Vagina (tissue), 2 donors: ENCODE data around the gene MYOZ3. TPM values are rescaled to one million over a fixed set of nuclear protein-coding genes. Genes with fewer than 3 reads are reported as not detected.
A peak's percentile ranks its signal among the peaks of the same experiment; 100 is the strongest.

Experiments
- DNase-seq, 2 donors: peaks; one replicate each; pipeline ENCODE4 v3.0.0-alpha.2; 2017; ENCODE audit errors: extremely low spot score in 2 of 2
- H3K27ac ChIP-seq: fragments of 200-600 bp; sonication (generic); one replicate; pipeline ENCODE4 v1.5.1; 2019
- H3K27me3 ChIP-seq: fragments of 200-600 bp; sonication (generic); one replicate; pipeline ENCODE4 v1.5.1; 2019
- H3K36me3 ChIP-seq, 2 donors: fragments of 200-600 bp; sonication (generic); one replicate each; pipeline ENCODE4 v1.5.1; 2017 to 2019
- H3K4me1 ChIP-seq: fragments of 200-600 bp; sonication (generic); one replicate; pipeline ENCODE4 v1.5.1; 2019
- H3K4me3 ChIP-seq, 2 donors: fragments of 200-600 bp; sonication (generic); 1 replicate in 1 of 2; 2 replicates in 1 of 2; pipeline ENCODE4 v1.5.1; 2016 to 2019
- H3K9me3 ChIP-seq: fragments of 200-600 bp; sonication (generic); one replicate; pipeline ENCODE4 v1.5.1; 2019
- CTCF ChIP-seq, 3 experiments: fragments of 450-650 bp in 2 of 3; fragments of 200-600 bp in 1 of 3; sonication (generic) in 1 of 3; IDR thresholded peaks; one replicate each; pipeline ENCODE4 v1.5.1; 2017 to 2019; ENCODE audit warnings: antibody characterized with exemption in 3 of 3, mild to moderate bottlenecking in 2 of 3, moderate library complexity in 2 of 3
- POLR2A ChIP-seq, 2 donors: fragments of 450-650 bp; IDR thresholded peaks; one replicate each; pipeline ENCODE4 v1.6.1; 2017; ENCODE audit warnings: antibody characterized with exemption in 2 of 2, mild to moderate bottlenecking in 2 of 2, moderate library complexity in 2 of 2
- POLR2AphosphoS5 ChIP-seq, 2 donors: sonication (generic); formaldehyde crosslinking; IDR thresholded peaks; one replicate each; pipeline ENCODE4 v1.9.0; 2017; ENCODE audit warnings: antibody characterized with exemption in 2 of 2, mild to moderate bottlenecking in 2 of 2, low read depth in 1 of 2; ENCODE audit not compliant: insufficient read depth in 1 of 2
- intact Hi-C: fragments of 100-400 bp; cut with DNase I; formaldehyde crosslinking; loops from one replicate; pipeline ENCODE4 v1.15.1; 2023
- total RNA-seq: library from RNA; depleted of rRNA; stranded (reverse); fragments of >200 nt; gene quantifications from one replicate; pipeline ENCODE4 v1.2.3, GENCODE V29; 2016

The MYOZ3 gene
- total RNA-seq, 1 donor from 2014 or later = not detected

- H3K4me1 ChIP-seq = peaks cover 47% of the 10 kb centered on the region
- TF ChIP-seq POLR2A (IDR thresholded peaks at IDR 0.05) = no peak
- TF ChIP-seq POLR2AphosphoS5 (IDR thresholded peaks at IDR 0.05; ENCODE audit: insufficient read depth in 1 of 2, low read depth in 1 of 2) = no peak
- TF ChIP-seq CTCF (IDR thresholded peaks at IDR 0.05) = no peak
Measured at GRCh38 chr5:150623878-150624216, 37.2 kb upstream of the MYOZ3 start.

GRCh38 chr5:150624334-150625163 lies 36.5 kb upstream of the MYOZ3 start:
- H3K4me1 ChIP-seq = peaks cover 54% of the 10 kb centered on the region
- TF ChIP-seq POLR2AphosphoS5 (IDR thresholded peaks at IDR 0.05; ENCODE audit: insufficient read depth in 1 of 2, low read depth in 1 of 2) (no peak), CTCF (IDR thresholded peaks at IDR 0.05) (no peak)
- intact Hi-C loops = no loop called here
- peak overlapping the region; percentile 82 for H3K27ac ChIP-seq
- no peaks in the 10 kb centered on the region for H3K27me3 ChIP-seq
- no peaks in the 10 kb centered on the region for H3K36me3 ChIP-seq
- DNase-seq = no peak
- H3K9me3 ChIP-seq = no peaks in the 10 kb centered on the region
- H3K4me3 ChIP-seq = peak overlapping the region; percentile 66 to 82

More at GRCh38 chr5:150623878-150624216, 37.2 kb upstream of the MYOZ3 start:
- DNase-seq = no peak
- no peaks in the 10 kb centered on the region for H3K27me3 ChIP-seq
- peak overlapping the region; percentile 82 for H3K27ac ChIP-seq
- intact Hi-C loops = no loop called here
- H3K36me3 ChIP-seq = no peaks in the 10 kb centered on the region
- H3K4me3 ChIP-seq = peak overlapping the region in 1 of 2 donors; percentile 82
- H3K9me3 ChIP-seq = no peaks in the 10 kb centered on the region

- DNase-seq = no peak
- H3K36me3 ChIP-seq = no peaks in the 10 kb centered on the region
- peak overlapping the region; percentile 66 to 82 for H3K4me3 ChIP-seq
- peaks cover 55% of the 10 kb centered on the region for H3K4me1 ChIP-seq
- intact Hi-C loops = no loop called here
- no peaks in the 10 kb centered on the region for H3K27me3 ChIP-seq
- TF ChIP-seq CTCF (IDR thresholded peaks at IDR 0.05) (no peak), POLR2AphosphoS5 (IDR thresholded peaks at IDR 0.05; ENCODE audit: insufficient read depth in 1 of 2, low read depth in 1 of 2) (peak in 1 of 2 donors; percentile 27)
- peak overlapping the region; percentile 82 for H3K27ac ChIP-seq
- H3K9me3 ChIP-seq = no peaks in the 10 kb centered on the region
Measured at GRCh38 chr5:150625164-150625535, 35.9 kb upstream of the MYOZ3 start.

- H3K27me3 ChIP-seq = no peaks in the 10 kb centered on the region
- no peak for TF ChIP-seq POLR2AphosphoS5 (IDR thresholded peaks at IDR 0.05; ENCODE audit: insufficient read depth in 1 of 2, low read depth in 1 of 2)
- TF ChIP-seq POLR2A (IDR thresholded peaks at IDR 0.05) = no peak
- no peak for TF ChIP-seq CTCF (IDR thresholded peaks at IDR 0.05)
- H3K27ac ChIP-seq = peak overlapping the region; percentile 82
- DNase-seq = no peak
- intact Hi-C loops = no loop called here
- H3K9me3 ChIP-seq = no peaks in the 10 kb centered on the region
- H3K4me1 ChIP-seq = peaks cover 60% of the 10 kb centered on the region
- peak overlapping the region; percentile 66 to 82 for H3K4me3 ChIP-seq
- H3K36me3 ChIP-seq = no peaks in the 10 kb centered on the region
Measured at GRCh38 chr5:150625831-150626746, 35.0 kb upstream of the MYOZ3 start.
